ENCODE results near the gene EXOC4.
"Not testable (repeated sequence)": the region's sequence is repeated elsewhere in the genome, so short reads cannot be mapped to it uniquely, and the experiment has no call there.

EXOC4 gene

GRCh38 chr7:133993547-133993946, 740.7 kb downstream of the EXOC4 start:
- DNase-seq (ENCODE audit: low spot score) = no peak

- DNase-seq (ENCODE audit: low spot score) = not testable (repeated sequence)
These were observed 741.2 kb downstream of the EXOC4 start for GRCh38 chr7:133994100-133994499.

GRCh38 chr7:133997463-133997862, 744.6 kb downstream of the EXOC4 start:
- no peak for DNase-seq (ENCODE audit: low spot score)

- no peak for DNase-seq (ENCODE audit: low spot score)
These were observed 746.3 kb downstream of the EXOC4 start for GRCh38 chr7:133999178-133999577.

GRCh38 chr7:134004829-134005505, 752.1 kb downstream of the EXOC4 start:
- DNase-seq (ENCODE audit: low spot score) = no peak

GRCh38 chr7:134009314-134010110, 756.6 kb downstream of the EXOC4 start:
- no peak for DNase-seq (ENCODE audit: low spot score)

- no peak for DNase-seq (ENCODE audit: low spot score)
These were observed 760.4 kb downstream of the EXOC4 start for GRCh38 chr7:134013249-134013648.

GRCh38 chr7:134014935-134015334, 762.1 kb downstream of the EXOC4 start:
- DNase-seq (ENCODE audit: low spot score) = no peak

GRCh38 chr7:134016223-134016941, 763.5 kb downstream of the EXOC4 start:
- peak; percentile 89 for DNase-seq (ENCODE audit: low spot score)

GRCh38 chr7:134016942-134017303, 764.0 kb downstream of the EXOC4 start:
- no peak for DNase-seq (ENCODE audit: low spot score)

- peak; percentile 82 for DNase-seq (ENCODE audit: low spot score)
These were observed 765.4 kb downstream of the EXOC4 start for GRCh38 chr7:134018306-134018705.

GRCh38 chr7:134019251-134019650, 766.4 kb downstream of the EXOC4 start:
- DNase-seq (ENCODE audit: low spot score) = no peak

- DNase-seq (ENCODE audit: low spot score) = no peak
These were observed 769.0 kb downstream of the EXOC4 start for GRCh38 chr7:134021836-134022235.

- DNase-seq (ENCODE audit: low spot score) = no peak
These were observed 769.5 kb downstream of the EXOC4 start for GRCh38 chr7:134022286-134022911.

GRCh38 chr7:134024739-134025138, 771.9 kb downstream of the EXOC4 start:
- no peak for DNase-seq (ENCODE audit: low spot score)

GRCh38 chr7:134028853-134029252, 776.0 kb downstream of the EXOC4 start:
- no peak for DNase-seq (ENCODE audit: low spot score)

GRCh38 chr7:134029743-134030142, 776.9 kb downstream of the EXOC4 start:
- DNase-seq (ENCODE audit: low spot score) = no peak

GRCh38 chr7:134030460-134030865, 777.6 kb downstream of the EXOC4 start:
- DNase-seq (ENCODE audit: low spot score) = no peak

- no peak for DNase-seq (ENCODE audit: low spot score)
These were observed 779.1 kb downstream of the EXOC4 start for GRCh38 chr7:134031835-134032617.

- no peak for DNase-seq (ENCODE audit: low spot score)
These were observed 781.8 kb downstream of the EXOC4 start for GRCh38 chr7:134034652-134035051.

- no peak for DNase-seq (ENCODE audit: low spot score)
These were observed 785.1 kb downstream of the EXOC4 start for GRCh38 chr7:134037991-134038390.

GRCh38 chr7:134040988-134041387, 788.1 kb downstream of the EXOC4 start:
- no peak for DNase-seq (ENCODE audit: low spot score)

Measured in COLO829 (cell line).